Measurements from ENCODE around the gene LINGO1.

GRCh38 chr15:77575203-77575934 lies 57.3 kb downstream of the LINGO1 start:
- TF ChIP-seq CTCF (IDR thresholded peaks at IDR 0.05) (no peak), POLR2A (IDR thresholded peaks at IDR 0.05) (no peak)
